ENCODE measurements around the gene TNS4.

- no peak for TF ChIP-seq HOXA7 (CRISPR knock-in tag; IDR thresholded peaks at IDR 0.05)
- TF ChIP-seq CTCF (IDR thresholded peaks at IDR 0.05), result no peak
- no peak for TF ChIP-seq CBX8 (IDR thresholded peaks at IDR 0.05)
- no peak for TF ChIP-seq POLR2A (IDR thresholded peaks at IDR 0.05; ENCODE audit: low read length)
- no peak for TF ChIP-seq HES2 (IDR thresholded peaks at IDR 0.05)
- TF ChIP-seq PBX3 (IDR thresholded peaks at IDR 0.05), result no peak
- TF ChIP-seq MAX (IDR thresholded peaks at IDR 0.05), result no peak
- TF ChIP-seq HDAC2 (IDR thresholded peaks at IDR 0.05), result no peak
- no peak for TF ChIP-seq SREBF2 (IDR thresholded peaks at IDR 0.05)
- no peak for TF ChIP-seq CHD2 (IDR thresholded peaks at IDR 0.05; ENCODE audit: low read length, partially characterized antibody)
- TF ChIP-seq MAZ (IDR thresholded peaks at IDR 0.05; ENCODE audit: borderline replicate concordance, low read depth, low read length), result no peak
Measured at GRCh38 chr17:40491486-40491885, 9.9 kb downstream of the TNS4 start.
